Neural cell (in vitro differentiated cells): ENCODE results near the gene AURKA. TPM values are rescaled to one million over a fixed set of nuclear protein-coding genes. Genes with fewer than 3 reads are reported as not detected.

Source experiments
- H2AFZ ChIP-seq: fragments of 200-600, 300-800 bp; sonication (generic), shearing (Covaris generic); 2 replicates; pipeline ENCODE4 v1.6.0; 2014; ENCODE audit warnings: low read depth, mild to moderate bottlenecking, antibody characterized with exemption, low read length, moderate library complexity
- H3F3A ChIP-seq: fragments of 200-600 bp; shearing (Covaris generic); 2 replicates; pipeline ENCODE4 v1.6.1; 2016; ENCODE audit warnings: mild to moderate bottlenecking, moderate library complexity, mixed read lengths, antibody characterized with exemption, low read length; ENCODE audit not compliant: insufficient read depth, poor library complexity, severe bottlenecking
- H3K27ac ChIP-seq: fragments of 200-600, 300-800 bp; sonication (generic), shearing (Covaris generic); 2 replicates; pipeline ENCODE4 v1.5.1; 2014; ENCODE audit warnings: mild to moderate bottlenecking, low read length, moderate library complexity
- H3K27me3 ChIP-seq: fragments of 300-800, 200-600 bp; sonication (generic), shearing (Covaris generic); 2 replicates; pipeline ENCODE4 v1.6.0; 2014; ENCODE audit warnings: mild to moderate bottlenecking, low read depth, low read length, moderate library complexity; ENCODE audit not compliant: insufficient read depth
- H3K36me3 ChIP-seq: fragments of 300-800, 200-600 bp; sonication (generic), shearing (Covaris generic); 2 replicates; pipeline ENCODE4 v1.5.1; 2014; ENCODE audit warnings: mild to moderate bottlenecking, antibody characterized with exemption, low read length, moderate library complexity; ENCODE audit not compliant: insufficient read depth
- H3K4me2 ChIP-seq: fragments of 300-800, 200-600 bp; sonication (generic), shearing (Covaris generic); 2 replicates; pipeline ENCODE4 v1.6.0; 2014; ENCODE audit warnings: mild to moderate bottlenecking, low read length
- H3K4me3 ChIP-seq: fragments of 300-800, 200-600 bp; sonication (generic), shearing (Covaris generic); 2 replicates; pipeline ENCODE4 v1.5.1; 2014; ENCODE audit warnings: mild to moderate bottlenecking, low read length, moderate library complexity
- H3K79me2 ChIP-seq: fragments of 200-600 bp; shearing (Covaris generic); replicated peaks from 2 replicates; pipeline ENCODE4 v1.6.0; 2014; ENCODE audit warnings: mild to moderate bottlenecking, low read length, moderate library complexity; ENCODE audit not compliant: insufficient read depth
- H3K9ac ChIP-seq: fragments of 300-800, 200-600 bp; sonication (generic), shearing (Covaris generic); 2 replicates; pipeline ENCODE4 v1.6.1; 2016; ENCODE audit warnings: mild to moderate bottlenecking, low read length, mixed read lengths
- H3K9me2 ChIP-seq: fragments of 200-600 bp; shearing (Covaris generic); 2 replicates; pipeline ENCODE4 v1.6.1; 2016; ENCODE audit warnings: mild to moderate bottlenecking, low read length, mixed read lengths; ENCODE audit not compliant: insufficient read depth
- H3K9me3 ChIP-seq: fragments of 200-600, 300-800 bp; sonication (generic), shearing (Covaris generic); 2 replicates; pipeline ENCODE4 v1.6.1; 2016; ENCODE audit warnings: mild to moderate bottlenecking, mixed run types, low read length, moderate library complexity, mixed read lengths
- H4K20me1 ChIP-seq: fragments of 200-600 bp; shearing (Covaris generic); 2 replicates; pipeline ENCODE4 v1.6.1; 2016; ENCODE audit warnings: mild to moderate bottlenecking, mixed run types; ENCODE audit not compliant: insufficient read depth
- EP300 ChIP-seq: fragments of 450-650 bp; conservative IDR thresholded peaks from 2 replicates; pipeline ENCODE4 v1.6.1; 2014; ENCODE audit warnings: antibody characterized with exemption, mild to moderate bottlenecking, moderate library complexity; ENCODE audit not compliant: poor library complexity, severe bottlenecking
- EZH2 ChIP-seq: fragments of 200-600, 300-800 bp; shearing (Covaris generic), sonication (generic); IDR thresholded peaks from 2 replicates; pipeline ENCODE4 v1.6.1; 2014; ENCODE audit warnings: antibody characterized with exemption, low read length, borderline replicate concordance, mild to moderate bottlenecking; ENCODE audit not compliant: insufficient read depth, poor library complexity, severe bottlenecking
- MXI1 ChIP-seq: fragments of 450-650 bp; conservative IDR thresholded peaks from 2 replicates; pipeline ENCODE4 v1.6.1; 2014; ENCODE audit warnings: antibody characterized with exemption, mild to moderate bottlenecking; ENCODE audit not compliant: poor library complexity, severe bottlenecking
- POLR2AphosphoS5 ChIP-seq: IDR thresholded peaks from 2 replicates; pipeline ENCODE4 v1.6.1; 2012
- RAD21 ChIP-seq: fragments of 450-650 bp; conservative IDR thresholded peaks from 2 replicates; pipeline ENCODE4 v1.6.1; 2014; ENCODE audit warnings: antibody characterized with exemption, mild to moderate bottlenecking, moderate library complexity
- REST ChIP-seq: IDR thresholded peaks from 2 replicates; pipeline ENCODE4 v1.6.1; 2012; ENCODE audit warnings: borderline replicate concordance
- SMC3 ChIP-seq: fragments of 450-650 bp; conservative IDR thresholded peaks from 2 replicates; pipeline ENCODE4 v1.6.1; 2014; ENCODE audit warnings: antibody characterized with exemption, mild to moderate bottlenecking, moderate library complexity; ENCODE audit not compliant: poor library complexity
- TAF1 ChIP-seq: IDR thresholded peaks from 2 replicates; pipeline ENCODE4 v1.6.1; 2012; ENCODE audit warnings: low read depth
- polyA plus RNA-seq: library from polyadenylated mRNA; depleted of rRNA; stranded (reverse); fragments of >200 nt; gene quantifications from 2 replicates; pipeline ENCODE4 v1.2.3, GENCODE V29; 2014
- TF ChIP-seq, protein P1 (sequence below): fragments of 450-650 bp; IDR thresholded peaks from 2 replicates; pipeline ENCODE4 v1.5.1; 2014; ENCODE audit warnings: antibody characterized with exemption, mild to moderate bottlenecking, moderate library complexity; ENCODE audit not compliant: poor library complexity, severe bottlenecking

Gene AURKA
- polyA plus RNA-seq, 1 donor from 2014 or later, result 2.5 TPM

DNA sequence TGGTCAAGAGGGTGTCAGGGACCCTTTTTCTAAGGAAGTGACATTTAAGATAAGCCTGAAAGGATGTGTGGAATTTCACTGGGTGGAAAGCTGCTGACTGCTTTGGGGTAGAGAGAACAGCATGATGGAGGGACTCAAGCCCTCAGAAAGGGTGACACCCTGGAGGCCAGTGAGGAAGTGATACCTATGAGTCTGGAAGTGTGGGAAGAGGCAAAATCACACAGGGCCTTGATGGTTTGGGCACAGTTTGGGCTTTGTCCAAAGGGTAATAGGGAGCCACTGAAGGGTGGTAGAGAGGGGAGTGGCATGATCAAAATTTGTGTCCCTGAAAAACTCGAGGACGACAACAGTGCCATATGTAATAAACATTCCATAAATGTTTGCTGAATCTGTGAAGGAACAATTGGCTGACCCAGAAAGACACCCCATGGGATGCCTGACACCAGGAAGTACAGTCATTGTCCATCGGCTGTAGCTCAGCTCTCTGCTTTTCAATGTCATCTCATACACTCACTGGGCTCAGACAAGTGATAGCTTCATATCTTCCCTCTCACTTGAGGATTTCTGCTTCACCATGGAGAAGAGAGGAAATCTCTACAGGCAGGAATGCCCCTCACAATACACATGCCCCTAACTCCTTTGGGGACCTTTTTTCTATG is 41.3 kb upstream of the AURKA start:
- Histone ChIP-seq H3F3A (no peaks in the 10 kb centered on the region), H3K36me3 (no peaks in the 10 kb centered on the region), H2AFZ (no peak overlapping the region), H3K4me2 (no peak overlapping the region), H3K4me3 (no peak overlapping the region), H3K9ac (no peak overlapping the region), H3K9me3 (no peaks in the 10 kb centered on the region), H3K27ac (no peak overlapping the region), H3K79me2 (no peaks in the 10 kb centered on the region), H3K27me3 (no peaks in the 10 kb centered on the region), H4K20me1 (no peaks in the 10 kb centered on the region), H3K9me2 (no peaks in the 10 kb centered on the region)
- TF ChIP-seq POLR2AphosphoS5 (no peak), EP300 (no peak), SMC3 (no peak), RAD21 (no peak), TAF1 (no peak), EZH2 (no peak), MXI1 (no peak), REST (no peak)
- TF ChIP-seq, protein P1, sequence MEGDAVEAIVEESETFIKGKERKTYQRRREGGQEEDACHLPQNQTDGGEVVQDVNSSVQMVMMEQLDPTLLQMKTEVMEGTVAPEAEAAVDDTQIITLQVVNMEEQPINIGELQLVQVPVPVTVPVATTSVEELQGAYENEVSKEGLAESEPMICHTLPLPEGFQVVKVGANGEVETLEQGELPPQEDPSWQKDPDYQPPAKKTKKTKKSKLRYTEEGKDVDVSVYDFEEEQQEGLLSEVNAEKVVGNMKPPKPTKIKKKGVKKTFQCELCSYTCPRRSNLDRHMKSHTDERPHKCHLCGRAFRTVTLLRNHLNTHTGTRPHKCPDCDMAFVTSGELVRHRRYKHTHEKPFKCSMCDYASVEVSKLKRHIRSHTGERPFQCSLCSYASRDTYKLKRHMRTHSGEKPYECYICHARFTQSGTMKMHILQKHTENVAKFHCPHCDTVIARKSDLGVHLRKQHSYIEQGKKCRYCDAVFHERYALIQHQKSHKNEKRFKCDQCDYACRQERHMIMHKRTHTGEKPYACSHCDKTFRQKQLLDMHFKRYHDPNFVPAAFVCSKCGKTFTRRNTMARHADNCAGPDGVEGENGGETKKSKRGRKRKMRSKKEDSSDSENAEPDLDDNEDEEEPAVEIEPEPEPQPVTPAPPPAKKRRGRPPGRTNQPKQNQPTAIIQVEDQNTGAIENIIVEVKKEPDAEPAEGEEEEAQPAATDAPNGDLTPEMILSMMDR, result no peak

GRCh38 chr20:56431471-56431870 is 39.5 kb upstream of the AURKA start:
- no peak overlapping the region for H2AFZ ChIP-seq
- H4K20me1 ChIP-seq, result no peaks in the 10 kb centered on the region
- H3F3A ChIP-seq, result no peaks in the 10 kb centered on the region
- no peaks in the 10 kb centered on the region for H3K27me3 ChIP-seq
- no peaks in the 10 kb centered on the region for H3K79me2 ChIP-seq
- H3K4me2 ChIP-seq, result no peak overlapping the region
- H3K9ac ChIP-seq, result no peak overlapping the region
- H3K9me2 ChIP-seq, result no peaks in the 10 kb centered on the region
- no peak overlapping the region for H3K27ac ChIP-seq
- TF ChIP-seq EP300 (no peak), TAF1 (no peak), RAD21 (no peak), MXI1 (no peak), REST (no peak), POLR2AphosphoS5 (no peak)
- TF ChIP-seq, protein P1, result no peak
- no peaks in the 10 kb centered on the region for H3K9me3 ChIP-seq
- H3K36me3 ChIP-seq, result no peaks in the 10 kb centered on the region
- no peak overlapping the region for H3K4me3 ChIP-seq
